AG09309 (cell line): ENCODE results near the gene NAV2.

Experiments used
- DNase-seq: peaks from one replicate; pipeline ENCODE4 v3.0.0-alpha.2; 2010; ENCODE audit warnings: low read depth
- H3K4me3 ChIP-seq: 2 replicates; pipeline ENCODE4 v1.5.1; 2011; ENCODE audit warnings: mild to moderate bottlenecking, low read depth, low read length, moderate library complexity; ENCODE audit not compliant: control insufficient read depth
- CTCF ChIP-seq: IDR thresholded peaks from 2 replicates; pipeline ENCODE4 v1.5.1; 2011; ENCODE audit warnings: mild to moderate bottlenecking, low read depth, low read length, inconsistent platforms; ENCODE audit not compliant: insufficient read depth, control insufficient read depth; ENCODE audit errors: missing control alignments

Gene NAV2

GRCh38 chr11:20014067-20014402 lies 301.4 kb downstream of the NAV2 start:
- no peak overlapping the region for H3K4me3 ChIP-seq
- DNase-seq, result no peak
- TF ChIP-seq CTCF, result no peak

- DNase-seq, result no peak
- no peak overlapping the region for H3K4me3 ChIP-seq
- no peak for TF ChIP-seq CTCF
Measured at GRCh38 chr11:20015101-20015500, 302.5 kb downstream of the NAV2 start.

GRCh38 chr11:20015529-20016427 lies 303.1 kb downstream of the NAV2 start:
- no peak for TF ChIP-seq CTCF

GRCh38 chr11:20016526-20016925 lies 303.9 kb downstream of the NAV2 start:
- no peak overlapping the region for H3K4me3 ChIP-seq
- DNase-seq, result no peak
- TF ChIP-seq CTCF, result no peak

More at GRCh38 chr11:20015529-20016427, 303.1 kb downstream of the NAV2 start:
- H3K4me3 ChIP-seq, result no peak overlapping the region
- DNase-seq, result no peak

- H3K4me3 ChIP-seq, result no peak overlapping the region
- no peak for DNase-seq
- TF ChIP-seq CTCF, result no peak
Measured at GRCh38 chr11:20017320-20017719, 304.7 kb downstream of the NAV2 start.

- DNase-seq, result no peak
- H3K4me3 ChIP-seq, result no peak overlapping the region
- no peak for TF ChIP-seq CTCF
Measured at GRCh38 chr11:20020198-20020597, 307.6 kb downstream of the NAV2 start.
